T-helper 9 cell (primary cell): ENCODE measurements around the gene SCT.

Source experiments
- DNase-seq: peaks from one replicate; pipeline ENCODE4 v3.0.0-alpha.2; 2020

SCT gene

GRCh38 chr11:609341-609811, 17.6 kb downstream of the SCT start:
- no peak for DNase-seq

- no peak for DNase-seq
Observed at GRCh38 chr11:608791-609251, 18.2 kb downstream of the SCT start.

GRCh38 chr11:607971-608659, 18.9 kb downstream of the SCT start:
- no peak for DNase-seq

GRCh38 chr11:607020-607780, 19.8 kb downstream of the SCT start:
- no peak for DNase-seq

GRCh38 chr11:606245-606644, 20.7 kb downstream of the SCT start:
- no peak for DNase-seq

- DNase-seq = no peak
Observed at GRCh38 chr11:605286-606129, 21.5 kb downstream of the SCT start.

GRCh38 chr11:603154-603553, 23.8 kb downstream of the SCT start:
- DNase-seq = no peak

GRCh38 chr11:601573-602245, 25.3 kb downstream of the SCT start:
- DNase-seq = no peak

GRCh38 chr11:598005-598680, 28.8 kb downstream of the SCT start:
- DNase-seq = no peak

- no peak for DNase-seq
Observed at GRCh38 chr11:597166-597725, 29.7 kb downstream of the SCT start.

GRCh38 chr11:596374-596773, 30.6 kb downstream of the SCT start:
- no peak for DNase-seq

GRCh38 chr11:595400-595799, 31.6 kb downstream of the SCT start:
- DNase-seq = no peak

- no peak for DNase-seq
Observed at GRCh38 chr11:593347-593746, 33.6 kb downstream of the SCT start.

- no peak for DNase-seq
Observed at GRCh38 chr11:592918-593317, 34.1 kb downstream of the SCT start.

GRCh38 chr11:592501-592900, 34.5 kb downstream of the SCT start:
- no peak for DNase-seq

- DNase-seq = no peak
Observed at GRCh38 chr11:590997-591396, 36.0 kb downstream of the SCT start.

GRCh38 chr11:589798-590197, 37.2 kb downstream of the SCT start:
- DNase-seq = no peak

GRCh38 chr11:587978-588380, 39.0 kb downstream of the SCT start:
- DNase-seq = peak; percentile 52

- DNase-seq = no peak
Observed at GRCh38 chr11:587546-587945, 39.4 kb downstream of the SCT start.

- no peak for DNase-seq
Observed at GRCh38 chr11:586376-587316, 40.3 kb downstream of the SCT start.

- no peak for DNase-seq
Observed at GRCh38 chr11:584287-584686, 42.7 kb downstream of the SCT start.
